T-helper 2 cell treated with Interferon-gamma antibody and Interleukin-4, amounts not matched to agents 5 μg/mL and 100 μg/mL, for 36 hours (primary cell): Measurements from ENCODE around the gene DHRS12.

Experiments
- DNase-seq: peaks from one replicate; pipeline ENCODE4 v3.0.0; 2021; ENCODE audit warnings: low spot score
- H3K27ac Mint-ChIP-seq: one replicate; pipeline ENCODE4 v1.8.0; 2021; ENCODE audit warnings: mild to moderate bottlenecking, mixed read lengths
- H3K27me3 Mint-ChIP-seq: one replicate; pipeline ENCODE4 v1.8.0; 2021; ENCODE audit warnings: low read depth, mixed read lengths
- H3K36me3 Mint-ChIP-seq: one replicate; pipeline ENCODE4 v1.8.0; 2021; ENCODE audit warnings: low read depth, mixed read lengths
- H3K4me1 Mint-ChIP-seq: one replicate; pipeline ENCODE4 v1.8.0; 2021; ENCODE audit warnings: low read depth, mixed read lengths
- H3K4me3 Mint-ChIP-seq: one replicate; pipeline ENCODE4 v1.8.0; 2022; ENCODE audit warnings: mild to moderate bottlenecking, moderate library complexity, mixed read lengths
- H3K9me3 Mint-ChIP-seq: one replicate; pipeline ENCODE4 v1.8.0; 2021; ENCODE audit warnings: mixed read lengths

Gene DHRS12

GRCh38 chr13:51794964-51795363 is 9.0 kb downstream of the DHRS12 start:
- no peak overlapping the region for H3K27ac Mint-ChIP-seq
- DNase-seq: no peak
- H3K4me1 Mint-ChIP-seq: peaks cover 11% of the 10 kb centered on the region
- H3K27me3 Mint-ChIP-seq: no peaks in the 10 kb centered on the region
- H3K36me3 Mint-ChIP-seq: no peaks in the 10 kb centered on the region
- H3K4me3 Mint-ChIP-seq: no peak overlapping the region
- H3K9me3 Mint-ChIP-seq: no peaks in the 10 kb centered on the region

GRCh38 chr13:51793570-51794271 is 10.2 kb downstream of the DHRS12 start:
- Mint-ChIP-seq H3K4me3 (no peak overlapping the region), H3K36me3 (no peaks in the 10 kb centered on the region), H3K9me3 (no peaks in the 10 kb centered on the region), H3K27ac (no peak overlapping the region), H3K27me3 (no peaks in the 10 kb centered on the region), H3K4me1 (peaks cover 11% of the 10 kb centered on the region)
- DNase-seq: peak; percentile 29

- Mint-ChIP-seq H3K4me1 (peaks cover 7% of the 10 kb centered on the region), H3K4me3 (no peak overlapping the region), H3K27me3 (no peaks in the 10 kb centered on the region), H3K36me3 (no peaks in the 10 kb centered on the region), H3K27ac (no peak overlapping the region), H3K9me3 (no peaks in the 10 kb centered on the region)
- no peak for DNase-seq
Measured at GRCh38 chr13:51786425-51787265, 17.3 kb downstream of the DHRS12 start.

GRCh38 chr13:51785712-51786424 is 18.1 kb downstream of the DHRS12 start:
- Mint-ChIP-seq H3K9me3 (no peaks in the 10 kb centered on the region), H3K4me1 (peaks cover 7% of the 10 kb centered on the region), H3K27ac (no peak overlapping the region), H3K4me3 (no peak overlapping the region), H3K36me3 (no peaks in the 10 kb centered on the region), H3K27me3 (no peaks in the 10 kb centered on the region)
- DNase-seq: no peak

- H3K27me3 Mint-ChIP-seq: no peaks in the 10 kb centered on the region
- no peak for DNase-seq
- peaks cover 7% of the 10 kb centered on the region for H3K4me1 Mint-ChIP-seq
- no peak overlapping the region for H3K4me3 Mint-ChIP-seq
- no peaks in the 10 kb centered on the region for H3K36me3 Mint-ChIP-seq
- no peak overlapping the region for H3K27ac Mint-ChIP-seq
- no peaks in the 10 kb centered on the region for H3K9me3 Mint-ChIP-seq
Measured at GRCh38 chr13:51784097-51784496, 19.9 kb downstream of the DHRS12 start.

- H3K27ac Mint-ChIP-seq: no peak overlapping the region
- no peaks in the 10 kb centered on the region for H3K27me3 Mint-ChIP-seq
- no peaks in the 10 kb centered on the region for H3K9me3 Mint-ChIP-seq
- H3K4me1 Mint-ChIP-seq: peaks cover 7% of the 10 kb centered on the region
- H3K36me3 Mint-ChIP-seq: no peaks in the 10 kb centered on the region
- H3K4me3 Mint-ChIP-seq: no peak overlapping the region
- no peak for DNase-seq
Measured at GRCh38 chr13:51783428-51784094, 20.4 kb downstream of the DHRS12 start.

GRCh38 chr13:51782026-51782710 is 21.8 kb downstream of the DHRS12 start:
- no peak for DNase-seq
- Mint-ChIP-seq H3K27me3 (no peaks in the 10 kb centered on the region), H3K27ac (no peak overlapping the region), H3K4me1 (peaks cover 5% of the 10 kb centered on the region), H3K9me3 (no peaks in the 10 kb centered on the region), H3K4me3 (no peak overlapping the region), H3K36me3 (no peaks in the 10 kb centered on the region)

- H3K4me3 Mint-ChIP-seq: no peak overlapping the region
- no peaks in the 10 kb centered on the region for H3K9me3 Mint-ChIP-seq
- no peak overlapping the region for H3K27ac Mint-ChIP-seq
- H3K4me1 Mint-ChIP-seq: peaks cover 2% of the 10 kb centered on the region
- H3K36me3 Mint-ChIP-seq: no peaks in the 10 kb centered on the region
- DNase-seq: no peak
- H3K27me3 Mint-ChIP-seq: no peaks in the 10 kb centered on the region
Measured at GRCh38 chr13:51781246-51782022, 22.5 kb downstream of the DHRS12 start.

- Mint-ChIP-seq H3K27ac (no peak overlapping the region), H3K4me1 (no peaks in the 10 kb centered on the region), H3K4me3 (no peak overlapping the region), H3K36me3 (no peaks in the 10 kb centered on the region), H3K27me3 (no peaks in the 10 kb centered on the region), H3K9me3 (no peaks in the 10 kb centered on the region)
- no peak for DNase-seq
Measured at GRCh38 chr13:51780099-51780498, 23.9 kb downstream of the DHRS12 start.

- no peaks in the 10 kb centered on the region for H3K27me3 Mint-ChIP-seq
- H3K4me1 Mint-ChIP-seq: no peaks in the 10 kb centered on the region
- no peaks in the 10 kb centered on the region for H3K36me3 Mint-ChIP-seq
- no peak overlapping the region for H3K27ac Mint-ChIP-seq
- H3K9me3 Mint-ChIP-seq: no peaks in the 10 kb centered on the region
- H3K4me3 Mint-ChIP-seq: no peak overlapping the region
- no peak for DNase-seq
Measured at GRCh38 chr13:51778392-51778791, 25.6 kb downstream of the DHRS12 start.

GRCh38 chr13:51777921-51778320 is 26.0 kb downstream of the DHRS12 start:
- H3K4me1 Mint-ChIP-seq: no peaks in the 10 kb centered on the region
- no peaks in the 10 kb centered on the region for H3K36me3 Mint-ChIP-seq
- H3K9me3 Mint-ChIP-seq: no peaks in the 10 kb centered on the region
- H3K4me3 Mint-ChIP-seq: no peak overlapping the region
- H3K27me3 Mint-ChIP-seq: no peaks in the 10 kb centered on the region
- no peak for DNase-seq
- H3K27ac Mint-ChIP-seq: no peak overlapping the region

GRCh38 chr13:51776179-51776578 is 27.8 kb downstream of the DHRS12 start:
- Mint-ChIP-seq H3K27me3 (no peaks in the 10 kb centered on the region), H3K36me3 (no peaks in the 10 kb centered on the region), H3K9me3 (no peaks in the 10 kb centered on the region), H3K4me3 (no peak overlapping the region), H3K4me1 (no peaks in the 10 kb centered on the region), H3K27ac (no peak overlapping the region)
- no peak for DNase-seq

- H3K4me1 Mint-ChIP-seq: no peaks in the 10 kb centered on the region
Measured at GRCh38 chr13:51773515-51773914, 30.4 kb downstream of the DHRS12 start.

More at GRCh38 chr13:51773515-51773914, 30.4 kb downstream of the DHRS12 start:
- DNase-seq: no peak
- H3K4me3 Mint-ChIP-seq: no peak overlapping the region
- H3K27me3 Mint-ChIP-seq: no peaks in the 10 kb centered on the region
- H3K9me3 Mint-ChIP-seq: no peaks in the 10 kb centered on the region
- no peak overlapping the region for H3K27ac Mint-ChIP-seq
- H3K36me3 Mint-ChIP-seq: no peaks in the 10 kb centered on the region
